Esophagus squamous epithelium (tissue), 5 donors: ENCODE results near the gene NTN3. TPM values are rescaled to one million over a fixed set of nuclear protein-coding genes. Genes with fewer than 3 reads are reported as not detected.

Source experiments
- DNase-seq: peaks from one replicate; lab custom pipeline; 2025; lab: John Stamatoyannopoulos, UW
- H3K27ac ChIP-seq, 4 donors: fragments of 200-600 bp; sonication (generic); one replicate each; pipeline ENCODE4 v1.5.1; 2016 to 2019; ENCODE audit warnings: mild to moderate bottlenecking in 1 of 4
- H3K27me3 ChIP-seq, 4 donors: fragments of 200-600 bp; sonication (generic); 1 replicate in 3 of 4; 2 replicates in 1 of 4; pipeline versions ENCODE4 v1.5.1 to v1.6.0; 2017 to 2021; ENCODE audit warnings: antibody characterized with exemption in 1 of 4
- H3K36me3 ChIP-seq, 3 donors: fragments of 200-600 bp; sonication (generic); one replicate each; pipeline ENCODE4 v1.5.1; 2016 to 2019
- H3K4me1 ChIP-seq, 3 donors: fragments of 200-600 bp; sonication (generic); one replicate each; pipeline ENCODE4 v1.5.1; 2017 to 2019
- H3K4me3 ChIP-seq, 4 donors: fragments of 200-600 bp; sonication (generic); 1 replicate in 3 of 4; 2 replicates in 1 of 4; pipeline ENCODE4 v1.5.1; 2016 to 2019; ENCODE audit warnings: mild to moderate bottlenecking in 2 of 4, moderate library complexity in 1 of 4
- H3K9me3 ChIP-seq, 3 donors: fragments of 200-600 bp; sonication (generic); one replicate each; pipeline ENCODE4 v1.5.1; 2016 to 2019
- POLR2A ChIP-seq, 4 donors: fragments of 450-650 bp; IDR thresholded peaks; one replicate each; pipeline ENCODE4 v1.6.1; 2017; ENCODE audit warnings: antibody characterized with exemption in 4 of 4, mild to moderate bottlenecking in 4 of 4, moderate library complexity in 3 of 4
- WGBS, 2 donors: methylation state at CpG; one replicate each; pipeline ENCODE4 v1.1.5; 2018; 5-methylcytosine and 5-hydroxymethylcytosine counted together
- intact Hi-C: fragments of 100-400 bp; cut with DNase I; formaldehyde crosslinking; loops from one replicate; pipeline ENCODE4 v1.15.0; 2022
- total RNA-seq, 4 donors: library from RNA; depleted of rRNA; stranded (reverse); fragments of >200 nt; gene quantifications; one replicate each; pipeline ENCODE4 v1.1.0, GENCODE V29; 2016
- TF ChIP-seq, protein P1 (sequence below), 6 experiments: fragments of 450-650 bp in 4 of 6; fragments of 200-600 bp in 2 of 6; sonication (generic) in 2 of 6; IDR thresholded peaks; one replicate each; pipeline ENCODE4 v1.5.1; 2016 to 2019; ENCODE audit warnings: antibody characterized with exemption in 6 of 6, mild to moderate bottlenecking in 4 of 6, moderate library complexity in 4 of 6
- donor health status: DM: yes; HTN: yes; CAD: no.

NTN3 gene
- total RNA-seq, 4 donors from 2014 or later = 0.38 TPM; not detected in 3

GRCh38 chr16:2459647-2460390 lies 11.3 kb upstream of the NTN3 start, which contains the start of gene TEDC2:
TSS of gene TEDC2 (plus strand) at chr16:2460109. CDS start at chr16:2460145, 36 bp downstream.
- Histone ChIP-seq H3K9me3 (no peaks in the 10 kb centered on the region), H3K4me1 (peaks cover 10 to 25% (median 13%) of the 10 kb centered on the region in 3 donors), H3K36me3 (peaks cover 0 to 27% (median 0%) of the 10 kb centered on the region in 3 donors), H3K4me3 (peak within 1 kb of the TSS; percentile 41 to 70 (median 55)), H3K27ac (peak within 1 kb of the TSS in 3 of 4 donors; percentile 24 to 72 (median 60)), H3K27me3 (no peaks in the 10 kb centered on the region)
- TF ChIP-seq, protein P1, sequence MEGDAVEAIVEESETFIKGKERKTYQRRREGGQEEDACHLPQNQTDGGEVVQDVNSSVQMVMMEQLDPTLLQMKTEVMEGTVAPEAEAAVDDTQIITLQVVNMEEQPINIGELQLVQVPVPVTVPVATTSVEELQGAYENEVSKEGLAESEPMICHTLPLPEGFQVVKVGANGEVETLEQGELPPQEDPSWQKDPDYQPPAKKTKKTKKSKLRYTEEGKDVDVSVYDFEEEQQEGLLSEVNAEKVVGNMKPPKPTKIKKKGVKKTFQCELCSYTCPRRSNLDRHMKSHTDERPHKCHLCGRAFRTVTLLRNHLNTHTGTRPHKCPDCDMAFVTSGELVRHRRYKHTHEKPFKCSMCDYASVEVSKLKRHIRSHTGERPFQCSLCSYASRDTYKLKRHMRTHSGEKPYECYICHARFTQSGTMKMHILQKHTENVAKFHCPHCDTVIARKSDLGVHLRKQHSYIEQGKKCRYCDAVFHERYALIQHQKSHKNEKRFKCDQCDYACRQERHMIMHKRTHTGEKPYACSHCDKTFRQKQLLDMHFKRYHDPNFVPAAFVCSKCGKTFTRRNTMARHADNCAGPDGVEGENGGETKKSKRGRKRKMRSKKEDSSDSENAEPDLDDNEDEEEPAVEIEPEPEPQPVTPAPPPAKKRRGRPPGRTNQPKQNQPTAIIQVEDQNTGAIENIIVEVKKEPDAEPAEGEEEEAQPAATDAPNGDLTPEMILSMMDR (IDR thresholded peaks at IDR 0.05) = no peak
- TF ChIP-seq POLR2A (IDR thresholded peaks at IDR 0.05) = no peak
- peak; percentile 57 for DNase-seq
- intact Hi-C loops = no loop called here
- WGBS, 2 donors = 0 to 2% methylated on average over 2 to 11 of the region's 66 CpGs

- Histone ChIP-seq H3K4me3 (peak overlapping the region; percentile 41 to 70 (median 55)), H3K9me3 (no peaks in the 10 kb centered on the region), H3K4me1 (peaks cover 10 to 25% (median 13%) of the 10 kb centered on the region in 3 donors), H3K36me3 (peaks cover 0 to 22% (median 0%) of the 10 kb centered on the region in 3 donors), H3K27me3 (no peaks in the 10 kb centered on the region), H3K27ac (no peak overlapping the region)
- no peak for DNase-seq
- WGBS, 2 donors = 57% methylated on average over 1 of the region's 20 CpGs; no CpG with 5 or more reads in 1 of the 2 donors
- no peak for TF ChIP-seq POLR2A (IDR thresholded peaks at IDR 0.05)
- TF ChIP-seq, protein P1 (IDR thresholded peaks at IDR 0.05) = no peak
- intact Hi-C loops = no loop called here
These were observed 10.7 kb upstream of the NTN3 start for GRCh38 chr16:2460391-2460713.

GRCh38 chr16:2460916-2461315 lies 10.2 kb upstream of the NTN3 start:
- DNase-seq = no peak
- no peak for TF ChIP-seq POLR2A (IDR thresholded peaks at IDR 0.05)
- TF ChIP-seq, protein P1 (IDR thresholded peaks at IDR 0.05) = no peak
- Histone ChIP-seq H3K36me3 (peaks cover 0 to 16% (median 0%) of the 10 kb centered on the region in 3 donors), H3K27me3 (no peaks in the 10 kb centered on the region), H3K27ac (no peak overlapping the region), H3K4me3 (no peak overlapping the region), H3K9me3 (no peaks in the 10 kb centered on the region), H3K4me1 (peaks cover 10 to 25% (median 13%) of the 10 kb centered on the region in 3 donors)
- intact Hi-C loops = no loop called here
- WGBS, 2 donors = 17% methylated on average over 1 of the region's 13 CpGs; no CpG with 5 or more reads in 1 of the 2 donors

GRCh38 chr16:2462031-2462866 lies 8.8 kb upstream of the NTN3 start:
- no peak overlapping the region for H3K27ac ChIP-seq
- no peaks in the 10 kb centered on the region for H3K9me3 ChIP-seq
- no peak for DNase-seq
- H3K36me3 ChIP-seq = peaks cover 0 to 3% (median 0%) of the 10 kb centered on the region in 3 donors
- intact Hi-C loops = no loop called here
- no peak for TF ChIP-seq POLR2A (IDR thresholded peaks at IDR 0.05)
- TF ChIP-seq, protein P1 (IDR thresholded peaks at IDR 0.05) = no peak
- H3K27me3 ChIP-seq = peaks cover 0 to 4% (median 0%) of the 10 kb centered on the region in 4 donors
- H3K4me1 ChIP-seq = peaks cover 10 to 28% (median 14%) of the 10 kb centered on the region in 3 donors
- 70 to 88% methylated on average over 3 of the region's 23 CpGs for WGBS, 2 donors
- no peak overlapping the region for H3K4me3 ChIP-seq
